CD4-positive, CD25-positive, alpha-beta regulatory T cell (primary cell): ENCODE results near the gene NENF. TPM values are rescaled to one million over a fixed set of nuclear protein-coding genes. Genes with fewer than 3 reads are reported as not detected.
"Not testable (repeated sequence)": the region's sequence is repeated elsewhere in the genome, so short reads cannot be mapped to it uniquely, and the experiment has no call there.

Source experiments
- ATAC-seq, 2 donors: fragments of 150-1000 bp; cut with Tn5 transposase; one replicate each; pipeline ENCODE4 v1.10.0; 2021; ENCODE audit warnings: low read depth in 2 of 2, moderate number of reproducible peaks in 2 of 2, moderate library complexity in 1 of 2
- DNase-seq, 3 donors: peaks; one replicate each; pipeline versions ENCODE4 v3.0.0 to v3.0.0-alpha.2; 2012 to 2022; ENCODE audit warnings: mixed read lengths in 1 of 3
- H3K27ac ChIP-seq: one replicate; pipeline ENCODE4 v1.7.0; 2013; ENCODE audit warnings: mild to moderate bottlenecking, low read length; ENCODE audit not compliant: insufficient read depth, poor library complexity, severe bottlenecking
- H3K27me3 ChIP-seq: one replicate; pipeline ENCODE4 v1.7.0; 2013; ENCODE audit warnings: low read length; ENCODE audit not compliant: control insufficient read depth, insufficient read depth
- H3K36me3 ChIP-seq: one replicate; pipeline ENCODE4 v1.7.0; 2013; ENCODE audit warnings: mild to moderate bottlenecking, low read length, moderate library complexity; ENCODE audit not compliant: control insufficient read depth, insufficient read depth
- H3K4me1 ChIP-seq: 2 replicates; pipeline ENCODE4 v1.7.0; 2013; ENCODE audit warnings: mild to moderate bottlenecking, low read length; ENCODE audit not compliant: insufficient read depth, control insufficient read depth, poor library complexity, severe bottlenecking
- H3K4me3 ChIP-seq: one replicate; pipeline ENCODE4 v1.7.0; 2013; ENCODE audit warnings: low read depth, mild to moderate bottlenecking, low read length, moderate library complexity
- H3K9me3 ChIP-seq, 2 experiments: 1 replicate in 1 of 2; 2 replicates in 1 of 2; pipeline ENCODE4 v1.7.0; 2013; ENCODE audit warnings: low read length in 2 of 2, mild to moderate bottlenecking in 1 of 2, moderate library complexity in 1 of 2; ENCODE audit not compliant: control insufficient read depth in 2 of 2
- H3K27ac Mint-ChIP-seq, 3 donors: one replicate each; pipeline ENCODE4 v1.8.0; 2020 to 2022; ENCODE audit warnings: mild to moderate bottlenecking in 3 of 3, mixed read lengths in 3 of 3, moderate library complexity in 2 of 3
- H3K27me3 Mint-ChIP-seq: one replicate; pipeline ENCODE4 v1.8.0; 2022; ENCODE audit warnings: mild to moderate bottlenecking, mixed read lengths
- H3K36me3 Mint-ChIP-seq: one replicate; pipeline ENCODE4 v1.8.0; 2020; ENCODE audit warnings: mixed read lengths
- H3K4me1 Mint-ChIP-seq, 4 donors: one replicate each; pipeline ENCODE4 v1.8.0; 2020 to 2022; ENCODE audit warnings: mixed read lengths in 4 of 4, mild to moderate bottlenecking in 1 of 4
- H3K4me3 Mint-ChIP-seq, 4 donors: one replicate each; pipeline ENCODE4 v1.8.0; 2020 to 2022; ENCODE audit warnings: mild to moderate bottlenecking in 4 of 4, mixed read lengths in 4 of 4, moderate library complexity in 3 of 4
- H3K9me3 Mint-ChIP-seq, 7 donors: one replicate each; pipeline ENCODE4 v1.8.0; 2020 to 2022; ENCODE audit warnings: mixed read lengths in 7 of 7, mild to moderate bottlenecking in 3 of 7, moderate library complexity in 2 of 7
- polyA plus RNA-seq, 4 donors: library from polyadenylated mRNA; unstranded; fragments of 300-500 nt; fragmentation: Illumina TruSeq; gene quantifications; one replicate each; pipeline ENCODE4 v1.2.3, GENCODE V29; 2021
- total RNA-seq: library from RNA; stranded (reverse); gene quantifications from one replicate; pipeline ENCODE4 v1.2.3, GENCODE V29; 2022

NENF gene
- total and polyA plus RNA-seq, 5 donors from 2014 or later: 17.0 to 82.8 (median 65.5) TPM

GRCh38 chr1:212473729-212474128 is 41.0 kb downstream of the NENF start:
- Histone ChIP-seq H3K27me3 (no peaks in the 10 kb centered on the region), H3K27ac (no peak overlapping the region), H3K36me3 (no peaks in the 10 kb centered on the region), H3K9me3 (no peaks in the 10 kb centered on the region), H3K4me3 (no peak overlapping the region), H3K4me1 (no peaks in the 10 kb centered on the region)
- Mint-ChIP-seq H3K4me1 (peaks cover 0 to 6% (median 2%) of the 10 kb centered on the region in 4 donors), H3K9me3 (peaks cover 0 to 3% (median 0%) of the 10 kb centered on the region in 7 donors), H3K36me3 (no peaks in the 10 kb centered on the region), H3K27ac (peak overlapping the region in 1 of 3 donors; percentile 73), H3K4me3 (peak overlapping the region in 1 of 4 donors; percentile 45), H3K27me3 (peaks cover 13% of the 10 kb centered on the region)
- DNase-seq (no peak), ATAC-seq (no peak)

- no peak for DNase-seq
- Histone ChIP-seq H3K4me3 (no peak overlapping the region), H3K4me1 (no peaks in the 10 kb centered on the region), H3K27ac (no peak overlapping the region), H3K9me3 (no peaks in the 10 kb centered on the region), H3K27me3 (peaks cover 2% of the 10 kb centered on the region), H3K36me3 (no peaks in the 10 kb centered on the region)
- H3K27me3 Mint-ChIP-seq: peaks cover 13% of the 10 kb centered on the region
- peaks cover 0 to 3% (median 0%) of the 10 kb centered on the region in 7 donors for H3K9me3 Mint-ChIP-seq
- no peak overlapping the region for H3K27ac Mint-ChIP-seq
- no peaks in the 10 kb centered on the region for H3K36me3 Mint-ChIP-seq
- ATAC-seq: no peak
- no peak overlapping the region for H3K4me3 Mint-ChIP-seq
- H3K4me1 Mint-ChIP-seq: peaks cover 0 to 6% (median 2%) of the 10 kb centered on the region in 4 donors
These were observed 42.4 kb downstream of the NENF start for GRCh38 chr1:212475151-212475550.

DNA sequence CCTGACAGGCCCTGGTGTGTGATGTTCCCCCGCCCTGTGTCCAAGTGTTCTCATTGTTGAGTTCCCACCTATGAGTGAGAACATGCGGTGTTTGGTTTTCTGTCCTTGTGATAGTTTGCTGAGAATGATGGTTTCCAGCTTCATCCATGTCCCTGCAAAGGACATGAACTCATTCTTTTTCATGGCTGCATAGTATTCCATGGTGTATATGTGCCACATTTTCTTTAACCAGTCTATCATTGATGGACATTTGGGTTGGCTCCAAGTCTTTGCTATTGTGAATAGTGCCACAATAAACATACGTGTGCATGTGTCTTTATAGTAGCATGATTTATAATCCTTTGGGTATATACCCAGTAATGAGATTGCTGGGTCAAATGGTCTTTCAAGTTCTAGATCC is 43.1 kb downstream of the NENF start:
- not testable (repeated sequence) for H3K27ac Mint-ChIP-seq, DNase-seq, H3K4me3 ChIP-seq, ATAC-seq, H3K4me1 ChIP-seq, H3K4me3 Mint-ChIP-seq, H3K9me3 ChIP-seq, H3K9me3 Mint-ChIP-seq, H3K4me1 Mint-ChIP-seq, H3K36me3 Mint-ChIP-seq, H3K27ac ChIP-seq, H3K36me3 ChIP-seq, H3K27me3 ChIP-seq
- peaks cover 13% of the 10 kb centered on the region for H3K27me3 Mint-ChIP-seq

- Mint-ChIP-seq H3K27me3 (peaks cover 16% of the 10 kb centered on the region), H3K4me3 (no peak overlapping the region), H3K27ac (no peak overlapping the region)
These were observed 44.4 kb downstream of the NENF start for GRCh38 chr1:212477014-212477679.

GRCh38 chr1:212477680-212478466 is 45.2 kb downstream of the NENF start:
- H3K4me3 Mint-ChIP-seq: no peak overlapping the region
- H3K36me3 ChIP-seq: no peaks in the 10 kb centered on the region
- H3K27ac ChIP-seq: no peak overlapping the region
- no peak for DNase-seq
- no peak for ATAC-seq
- H3K9me3 ChIP-seq: no peaks in the 10 kb centered on the region
- H3K4me1 Mint-ChIP-seq: peaks cover 0 to 6% (median 2%) of the 10 kb centered on the region in 4 donors
- H3K36me3 Mint-ChIP-seq: no peaks in the 10 kb centered on the region
- no peaks in the 10 kb centered on the region for H3K4me1 ChIP-seq
- no peak overlapping the region for H3K4me3 ChIP-seq
- H3K27me3 ChIP-seq: peaks cover 2% of the 10 kb centered on the region
- H3K9me3 Mint-ChIP-seq: peaks cover 0 to 3% (median 0%) of the 10 kb centered on the region in 7 donors
- H3K27me3 Mint-ChIP-seq: peaks cover 19% of the 10 kb centered on the region
- H3K27ac Mint-ChIP-seq: peak overlapping the region in 1 of 3 donors; percentile 31

More at GRCh38 chr1:212477014-212477679, 44.4 kb downstream of the NENF start:
- H3K4me1 Mint-ChIP-seq: peaks cover 0 to 6% (median 2%) of the 10 kb centered on the region in 4 donors
- H3K27ac ChIP-seq: no peak overlapping the region
- peaks cover 0 to 3% (median 0%) of the 10 kb centered on the region in 7 donors for H3K9me3 Mint-ChIP-seq
- peaks cover 2% of the 10 kb centered on the region for H3K27me3 ChIP-seq
- H3K36me3 ChIP-seq: no peaks in the 10 kb centered on the region
- H3K36me3 Mint-ChIP-seq: no peaks in the 10 kb centered on the region
- H3K9me3 ChIP-seq: no peaks in the 10 kb centered on the region
- ATAC-seq: peak; percentile 87 to 88
- peak; percentile 51 to 78 (median 66) for DNase-seq
- no peaks in the 10 kb centered on the region for H3K4me1 ChIP-seq
- H3K4me3 ChIP-seq: no peak overlapping the region

DNA sequence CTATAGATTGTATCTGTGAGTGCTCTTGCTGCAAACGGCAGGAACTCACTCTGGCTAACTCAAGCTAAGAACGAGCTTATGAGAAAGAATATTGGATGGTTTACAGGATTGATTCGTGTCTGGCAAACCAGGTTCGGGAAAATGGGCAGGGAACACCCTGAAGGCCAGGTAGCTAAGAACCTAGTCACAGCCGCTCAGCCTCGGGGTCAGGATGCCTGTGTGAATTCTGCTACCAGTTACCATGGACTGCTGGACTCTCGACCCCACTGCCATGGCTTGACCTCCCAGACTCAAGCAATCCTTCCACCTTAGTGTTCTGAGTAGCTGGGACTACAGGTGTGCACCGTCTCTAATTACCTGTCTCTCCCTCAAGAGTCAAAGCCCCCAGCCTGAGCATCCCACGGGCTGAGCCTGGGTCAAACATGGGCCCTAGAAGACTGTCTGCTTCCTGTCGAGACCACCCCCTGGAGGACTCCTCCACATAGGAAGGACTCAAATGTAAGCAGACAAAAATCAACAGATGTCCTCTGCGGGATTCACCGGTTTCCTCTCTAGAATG is 45.8 kb downstream of the NENF start:
- Histone ChIP-seq H3K9me3 (no peaks in the 10 kb centered on the region), H3K4me3 (no peak overlapping the region), H3K27ac (no peak overlapping the region), H3K36me3 (no peaks in the 10 kb centered on the region), H3K4me1 (no peaks in the 10 kb centered on the region), H3K27me3 (peaks cover 2% of the 10 kb centered on the region)
- H3K4me3 Mint-ChIP-seq: no peak overlapping the region
- peaks cover 19% of the 10 kb centered on the region for H3K27me3 Mint-ChIP-seq
- H3K4me1 Mint-ChIP-seq: peaks cover 0 to 6% (median 2%) of the 10 kb centered on the region in 4 donors
- no peaks in the 10 kb centered on the region for H3K36me3 Mint-ChIP-seq
- no peak for ATAC-seq
- H3K9me3 Mint-ChIP-seq: peaks cover 0 to 3% (median 0%) of the 10 kb centered on the region in 7 donors
- H3K27ac Mint-ChIP-seq: peak overlapping the region in 1 of 3 donors; percentile 9
- no peak for DNase-seq

- Mint-ChIP-seq H3K4me3 (no peak overlapping the region), H3K27me3 (peaks cover 23% of the 10 kb centered on the region), H3K4me1 (peaks cover 0 to 6% (median 2%) of the 10 kb centered on the region in 4 donors), H3K9me3 (peaks cover 0 to 3% (median 0%) of the 10 kb centered on the region in 7 donors), H3K36me3 (no peaks in the 10 kb centered on the region), H3K27ac (peak overlapping the region in 2 of 3 donors; percentile 9 to 77)
- Histone ChIP-seq H3K36me3 (no peaks in the 10 kb centered on the region), H3K27me3 (peaks cover 2% of the 10 kb centered on the region), H3K4me1 (no peaks in the 10 kb centered on the region), H3K4me3 (no peak overlapping the region), H3K9me3 (no peaks in the 10 kb centered on the region), H3K27ac (no peak overlapping the region)
- ATAC-seq (no peak), DNase-seq (no peak)
These were observed 46.5 kb downstream of the NENF start for GRCh38 chr1:212479188-212479587.
